ENCODE data around the gene KRT28.
A peak's percentile ranks its signal among the peaks of the same experiment; 100 is the strongest.

Gene KRT28

GRCh38 chr17:40803617-40804082 is 3.9 kb upstream of the KRT28 start:
- peak; percentile 99 for ATAC-seq

GRCh38 chr17:40801157-40801556 is 1.4 kb upstream of the KRT28 start:
- ATAC-seq, result no peak
- no peak for TF ChIP-seq BACH2 (CRISPR knock-in tag; IDR thresholded peaks at IDR 0.05; ENCODE audit: borderline replicate concordance)
- TF ChIP-seq ZFP30 (CRISPR knock-in tag; IDR thresholded peaks at IDR 0.05), result no peak
- no peak for TF ChIP-seq ZFP3 (CRISPR knock-in tag; IDR thresholded peaks at IDR 0.05)
- TF ChIP-seq OSR1 (CRISPR knock-in tag; IDR thresholded peaks at IDR 0.05), result no peak
- TF ChIP-seq ZNF565 (CRISPR knock-in tag; conservative IDR thresholded peaks at IDR 0.05; ENCODE audit: low read depth), result no peak
- TF ChIP-seq, protein P1, sequence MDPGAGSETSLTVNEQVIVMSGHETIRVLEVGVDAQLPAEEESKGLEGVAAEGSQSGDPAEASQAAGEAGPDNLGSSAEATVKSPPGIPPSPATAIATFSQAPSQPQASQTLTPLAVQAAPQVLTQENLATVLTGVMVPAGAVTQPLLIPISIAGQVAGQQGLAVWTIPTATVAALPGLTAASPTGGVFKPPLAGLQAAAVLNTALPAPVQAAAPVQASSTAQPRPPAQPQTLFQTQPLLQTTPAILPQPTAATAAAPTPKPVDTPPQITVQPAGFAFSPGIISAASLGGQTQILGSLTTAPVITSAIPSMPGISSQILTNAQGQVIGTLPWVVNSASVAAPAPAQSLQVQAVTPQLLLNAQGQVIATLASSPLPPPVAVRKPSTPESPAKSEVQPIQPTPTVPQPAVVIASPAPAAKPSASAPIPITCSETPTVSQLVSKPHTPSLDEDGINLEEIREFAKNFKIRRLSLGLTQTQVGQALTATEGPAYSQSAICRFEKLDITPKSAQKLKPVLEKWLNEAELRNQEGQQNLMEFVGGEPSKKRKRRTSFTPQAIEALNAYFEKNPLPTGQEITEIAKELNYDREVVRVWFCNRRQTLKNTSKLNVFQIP (CRISPR knock-in tag; IDR thresholded peaks at IDR 0.05; ENCODE audit: borderline replicate concordance, low read depth), result no peak
- no peak for TF ChIP-seq ISL1 (CRISPR knock-in tag; IDR thresholded peaks at IDR 0.05)
- TF ChIP-seq, protein P2, sequence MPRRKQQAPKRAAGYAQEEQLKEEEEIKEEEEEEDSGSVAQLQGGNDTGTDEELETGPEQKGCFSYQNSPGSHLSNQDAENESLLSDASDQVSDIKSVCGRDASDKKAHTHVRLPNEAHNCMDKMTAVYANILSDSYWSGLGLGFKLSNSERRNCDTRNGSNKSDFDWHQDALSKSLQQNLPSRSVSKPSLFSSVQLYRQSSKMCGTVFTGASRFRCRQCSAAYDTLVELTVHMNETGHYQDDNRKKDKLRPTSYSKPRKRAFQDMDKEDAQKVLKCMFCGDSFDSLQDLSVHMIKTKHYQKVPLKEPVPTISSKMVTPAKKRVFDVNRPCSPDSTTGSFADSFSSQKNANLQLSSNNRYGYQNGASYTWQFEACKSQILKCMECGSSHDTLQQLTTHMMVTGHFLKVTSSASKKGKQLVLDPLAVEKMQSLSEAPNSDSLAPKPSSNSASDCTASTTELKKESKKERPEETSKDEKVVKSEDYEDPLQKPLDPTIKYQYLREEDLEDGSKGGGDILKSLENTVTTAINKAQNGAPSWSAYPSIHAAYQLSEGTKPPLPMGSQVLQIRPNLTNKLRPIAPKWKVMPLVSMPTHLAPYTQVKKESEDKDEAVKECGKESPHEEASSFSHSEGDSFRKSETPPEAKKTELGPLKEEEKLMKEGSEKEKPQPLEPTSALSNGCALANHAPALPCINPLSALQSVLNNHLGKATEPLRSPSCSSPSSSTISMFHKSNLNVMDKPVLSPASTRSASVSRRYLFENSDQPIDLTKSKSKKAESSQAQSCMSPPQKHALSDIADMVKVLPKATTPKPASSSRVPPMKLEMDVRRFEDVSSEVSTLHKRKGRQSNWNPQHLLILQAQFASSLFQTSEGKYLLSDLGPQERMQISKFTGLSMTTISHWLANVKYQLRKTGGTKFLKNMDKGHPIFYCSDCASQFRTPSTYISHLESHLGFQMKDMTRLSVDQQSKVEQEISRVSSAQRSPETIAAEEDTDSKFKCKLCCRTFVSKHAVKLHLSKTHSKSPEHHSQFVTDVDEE (CRISPR knock-in tag; IDR thresholded peaks at IDR 0.05), result no peak
- no peak for TF ChIP-seq ZC3H10 (CRISPR knock-in tag; IDR thresholded peaks at IDR 0.05)
- no peak for TF ChIP-seq CREB5 (CRISPR knock-in tag; IDR thresholded peaks at IDR 0.05; ENCODE audit: low read depth)
- TF ChIP-seq ZNF70 (CRISPR knock-in tag; IDR thresholded peaks at IDR 0.05), result no peak

More at GRCh38 chr17:40803617-40804082, 3.9 kb upstream of the KRT28 start:
- TF ChIP-seq TCF4 (CRISPR knock-in tag; IDR thresholded peaks at IDR 0.05; ENCODE audit: borderline replicate concordance) (peak; percentile 65; the same call in 1 of the 2 replicates), SNAI2 (CRISPR knock-in tag; IDR thresholded peaks at IDR 0.05) (no peak), ZC3H10 (CRISPR knock-in tag; IDR thresholded peaks at IDR 0.05) (no peak)
- TF ChIP-seq, protein P2 (CRISPR knock-in tag; IDR thresholded peaks at IDR 0.05), result no peak

- no peak for TF ChIP-seq ISL1 (CRISPR knock-in tag; IDR thresholded peaks at IDR 0.05)
- no peak for TF ChIP-seq ZNF70 (CRISPR knock-in tag; IDR thresholded peaks at IDR 0.05)
- no peak for TF ChIP-seq ZNF8 (CRISPR knock-in tag; IDR thresholded peaks at IDR 0.05)
- no peak for TF ChIP-seq OSR1 (CRISPR knock-in tag; IDR thresholded peaks at IDR 0.05)
- TF ChIP-seq ZC3H10 (CRISPR knock-in tag; IDR thresholded peaks at IDR 0.05), result no peak
- no peak for TF ChIP-seq GLIS3 (CRISPR knock-in tag; IDR thresholded peaks at IDR 0.05)
- TF ChIP-seq BACH2 (CRISPR knock-in tag; IDR thresholded peaks at IDR 0.05; ENCODE audit: borderline replicate concordance), result no peak
- TF ChIP-seq ZFP30 (CRISPR knock-in tag; IDR thresholded peaks at IDR 0.05), result no peak
- ATAC-seq, result no peak
These were observed 622 bp upstream of the KRT28 start for GRCh38 chr17:40800381-40800780.

DNA sequence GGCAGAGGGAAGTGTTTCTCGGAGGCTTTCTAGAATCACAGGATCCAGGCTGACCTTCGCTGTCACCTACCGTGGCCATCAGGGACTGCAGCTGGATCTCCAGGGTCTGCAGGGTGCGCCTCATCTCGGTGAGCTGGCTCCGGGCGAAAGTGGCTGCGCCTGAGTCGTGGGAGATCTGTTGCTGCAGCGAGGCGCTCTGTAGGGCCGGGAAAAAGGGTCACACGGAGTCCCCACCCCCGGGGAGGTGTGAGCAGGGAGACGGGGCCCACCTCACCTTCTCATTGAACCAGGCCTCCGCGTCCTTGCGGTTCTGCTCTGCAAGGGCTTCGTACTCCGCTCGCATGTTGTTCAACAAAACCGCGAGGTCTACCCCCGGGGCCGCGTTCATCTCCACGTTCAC is 2.9 kb downstream of the KRT28 start:
- ATAC-seq, result no peak
- TF ChIP-seq ARNTL (CRISPR knock-in tag; IDR thresholded peaks at IDR 0.05; ENCODE audit: borderline replicate concordance, low read depth) (no peak), ZFP30 (CRISPR knock-in tag; IDR thresholded peaks at IDR 0.05) (no peak), CREB5 (CRISPR knock-in tag; IDR thresholded peaks at IDR 0.05; ENCODE audit: low read depth) (no peak), ZNF70 (CRISPR knock-in tag; IDR thresholded peaks at IDR 0.05) (no peak), CSDC2 (CRISPR knock-in tag; IDR thresholded peaks at IDR 0.05) (no peak), SNAI2 (CRISPR knock-in tag; IDR thresholded peaks at IDR 0.05) (no peak), RARB (CRISPR knock-in tag; IDR thresholded peaks at IDR 0.05) (no peak), ESRRG (CRISPR knock-in tag; IDR thresholded peaks at IDR 0.05) (no peak), GLIS3 (CRISPR knock-in tag; IDR thresholded peaks at IDR 0.05) (no peak), CSRNP3 (CRISPR knock-in tag; IDR thresholded peaks at IDR 0.05) (no peak), BACH2 (CRISPR knock-in tag; IDR thresholded peaks at IDR 0.05; ENCODE audit: borderline replicate concordance) (no peak)
